ENCODE results near the gene SMAD7. TPM values are rescaled to one million over a fixed set of nuclear protein-coding genes. Genes with fewer than 3 reads are reported as not detected.

SMAD7 gene
- total RNA-seq, 4 donors from 2014 or later = 33.6 to 78.4 (median 47.2) TPM

DNA sequence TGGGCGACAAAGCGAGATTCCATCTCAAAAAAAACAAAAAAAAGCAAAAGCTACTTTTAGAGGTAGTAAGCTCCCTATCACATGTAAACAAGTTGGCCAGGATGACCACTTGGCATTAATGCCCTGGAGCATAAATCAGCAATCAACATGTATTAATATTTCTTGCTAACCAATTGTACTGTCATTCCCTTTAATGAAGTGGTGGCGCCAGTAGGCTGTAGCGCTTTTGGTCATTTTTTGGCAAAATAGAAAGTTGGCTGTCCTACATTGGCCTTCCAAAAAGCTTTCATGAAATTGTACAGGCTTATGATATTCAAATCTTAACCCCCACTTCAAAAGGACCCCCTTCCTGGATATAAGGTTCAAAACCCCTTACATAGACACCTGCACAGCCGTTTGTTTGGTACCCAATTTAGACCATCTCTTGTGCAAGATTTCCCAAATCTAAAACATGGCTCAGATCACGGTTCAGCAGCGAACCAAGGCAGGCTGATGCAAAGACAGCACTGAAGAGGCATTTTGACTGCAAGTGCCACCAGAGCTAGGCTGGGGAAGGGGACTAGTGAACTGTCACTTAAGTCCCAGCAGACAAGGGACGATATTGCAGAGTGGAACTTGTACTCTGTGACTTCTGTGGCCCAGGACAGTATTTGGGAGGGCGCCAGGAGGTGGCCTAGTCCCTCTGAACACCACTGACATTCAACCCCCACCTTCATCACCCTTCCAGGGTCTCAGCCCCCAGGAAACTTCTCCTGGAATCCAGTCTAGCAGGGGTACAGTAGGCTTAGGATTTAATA lies 31.9 kb downstream of the SMAD7 start:
- TF ChIP-seq, protein P1, sequence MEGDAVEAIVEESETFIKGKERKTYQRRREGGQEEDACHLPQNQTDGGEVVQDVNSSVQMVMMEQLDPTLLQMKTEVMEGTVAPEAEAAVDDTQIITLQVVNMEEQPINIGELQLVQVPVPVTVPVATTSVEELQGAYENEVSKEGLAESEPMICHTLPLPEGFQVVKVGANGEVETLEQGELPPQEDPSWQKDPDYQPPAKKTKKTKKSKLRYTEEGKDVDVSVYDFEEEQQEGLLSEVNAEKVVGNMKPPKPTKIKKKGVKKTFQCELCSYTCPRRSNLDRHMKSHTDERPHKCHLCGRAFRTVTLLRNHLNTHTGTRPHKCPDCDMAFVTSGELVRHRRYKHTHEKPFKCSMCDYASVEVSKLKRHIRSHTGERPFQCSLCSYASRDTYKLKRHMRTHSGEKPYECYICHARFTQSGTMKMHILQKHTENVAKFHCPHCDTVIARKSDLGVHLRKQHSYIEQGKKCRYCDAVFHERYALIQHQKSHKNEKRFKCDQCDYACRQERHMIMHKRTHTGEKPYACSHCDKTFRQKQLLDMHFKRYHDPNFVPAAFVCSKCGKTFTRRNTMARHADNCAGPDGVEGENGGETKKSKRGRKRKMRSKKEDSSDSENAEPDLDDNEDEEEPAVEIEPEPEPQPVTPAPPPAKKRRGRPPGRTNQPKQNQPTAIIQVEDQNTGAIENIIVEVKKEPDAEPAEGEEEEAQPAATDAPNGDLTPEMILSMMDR (IDR thresholded peaks at IDR 0.05) = no peak
- DNase-seq (ENCODE audit: low spot score) (no peak), ATAC-seq (ENCODE audit: low FRiP score) (no peak)

DNA sequence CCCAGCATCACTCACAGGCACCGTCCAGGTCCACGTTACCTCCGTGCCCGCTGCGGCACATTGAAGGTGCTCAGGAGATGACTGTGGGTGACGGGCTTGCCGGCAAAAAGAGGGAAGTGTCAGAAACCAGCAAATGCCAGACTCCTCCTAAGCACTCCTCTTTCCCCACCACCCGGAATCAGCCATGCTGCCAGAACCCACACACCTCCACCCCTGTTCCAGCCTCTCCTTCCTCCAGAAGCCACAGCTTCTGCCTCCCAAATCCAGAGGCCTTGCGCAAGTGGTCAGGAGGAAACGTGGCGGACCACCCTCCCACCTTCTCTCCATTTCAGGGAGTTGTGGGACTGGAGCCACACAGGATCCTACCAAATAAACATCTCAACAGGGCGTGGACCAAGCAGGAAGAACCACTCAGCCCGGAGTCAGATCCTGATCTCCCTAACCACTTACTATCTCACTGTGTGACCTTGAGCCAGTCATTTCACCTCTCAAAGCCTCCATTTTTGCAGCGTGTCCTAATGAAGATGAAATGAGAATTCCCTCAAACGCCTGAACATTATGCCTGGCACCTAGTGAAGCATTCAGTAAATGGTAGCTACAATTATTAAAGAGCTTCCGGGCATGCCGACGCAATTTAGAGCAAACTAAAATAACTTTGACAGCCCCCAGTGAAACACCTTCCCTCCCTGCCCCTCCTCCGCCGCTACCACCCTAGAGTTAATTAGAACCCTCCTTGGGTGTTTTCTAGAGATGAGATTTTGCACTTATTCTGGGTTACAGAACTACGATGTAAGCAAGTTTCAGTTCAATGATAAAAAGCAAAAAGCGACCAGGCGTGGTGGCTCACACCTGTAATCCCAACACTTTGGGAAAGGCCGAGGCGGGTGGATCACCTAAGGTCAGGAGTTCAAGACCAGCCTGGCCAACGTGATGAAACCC lies 32.9 kb downstream of the SMAD7 start:
- TF ChIP-seq, protein P1 (IDR thresholded peaks at IDR 0.05) = no peak
- no peak for DNase-seq (ENCODE audit: low spot score)

DNA sequence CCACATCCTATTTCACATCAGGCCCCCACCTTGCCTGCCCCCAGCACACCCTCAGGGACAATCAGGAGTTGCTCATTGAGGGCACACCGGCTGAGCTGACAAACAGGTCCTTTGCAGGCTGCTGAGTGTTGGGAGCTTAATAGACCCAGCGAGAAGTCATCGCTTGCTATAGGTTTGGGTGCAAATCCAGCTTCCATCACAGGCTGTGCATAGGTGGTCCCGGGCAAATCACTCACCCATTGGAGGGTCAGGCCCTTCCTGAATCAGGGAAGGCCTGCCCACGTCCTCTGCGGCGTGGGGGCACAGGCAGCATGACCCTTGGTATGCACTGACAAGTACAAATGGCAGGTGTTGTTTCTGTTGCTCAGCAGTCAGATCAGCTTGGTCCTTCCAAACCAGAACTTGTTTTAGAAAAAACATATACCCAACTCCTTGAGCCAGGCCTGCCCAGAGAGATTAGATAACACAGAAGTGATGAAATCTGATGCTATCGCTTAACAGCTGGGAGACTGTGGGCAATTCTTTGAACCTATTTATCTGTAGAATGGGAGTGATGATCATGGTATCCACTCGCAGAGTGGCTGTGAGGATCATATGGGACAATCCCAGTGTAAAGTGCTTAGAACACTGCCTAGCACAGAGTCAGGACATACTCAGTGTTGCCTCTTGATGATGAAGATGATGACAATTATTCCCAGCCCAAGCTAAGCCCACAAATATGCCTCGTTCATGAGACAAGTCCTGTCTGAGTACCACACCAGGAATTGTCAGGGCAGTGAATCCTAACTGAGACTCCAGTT lies 34.9 kb downstream of the SMAD7 start:
- TF ChIP-seq, protein P1 (IDR thresholded peaks at IDR 0.05) = no peak
- DNase-seq (ENCODE audit: low spot score) (no peak), ATAC-seq (ENCODE audit: low FRiP score) (no peak)

More for the DNA sequence above, 32.9 kb downstream of the SMAD7 start:
- no peak for ATAC-seq (ENCODE audit: low FRiP score)

DNA sequence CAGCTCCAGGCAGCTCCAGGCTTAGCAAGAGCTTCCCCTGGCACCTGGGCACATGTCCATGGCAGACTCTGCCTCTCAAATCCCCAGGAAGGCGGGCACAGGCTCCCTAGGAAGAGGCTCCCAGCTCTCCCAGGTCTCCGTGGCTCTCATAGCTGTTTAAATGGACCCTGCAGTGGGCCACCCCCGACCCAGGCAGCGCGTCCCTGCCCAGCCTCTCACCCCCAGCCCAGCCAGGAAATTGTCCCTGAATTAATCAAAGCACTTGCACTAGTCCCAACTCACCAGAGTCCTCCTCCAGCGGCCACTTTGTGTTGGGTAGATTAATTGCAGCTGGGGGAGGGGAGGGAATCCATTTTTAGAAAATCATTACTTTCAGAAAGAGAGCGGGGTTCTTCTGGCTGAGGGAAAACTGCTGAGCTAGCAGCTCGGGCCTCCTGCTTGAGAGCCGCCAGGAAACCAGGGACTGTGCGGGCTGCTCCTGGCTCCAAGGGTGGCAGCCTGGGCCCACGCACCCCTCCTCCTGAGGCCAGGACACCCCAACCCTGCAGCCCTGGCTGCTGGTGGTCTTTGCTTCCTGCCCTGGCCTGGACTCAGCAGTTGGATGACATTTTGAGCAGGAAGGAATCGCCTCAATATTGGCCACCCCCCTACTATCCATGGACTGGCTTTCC lies 36.0 kb downstream of the SMAD7 start:
- no peak for DNase-seq (ENCODE audit: low spot score)
- TF ChIP-seq, protein P1 (IDR thresholded peaks at IDR 0.05) = no peak
- no peak for ATAC-seq (ENCODE audit: low FRiP score)

DNA sequence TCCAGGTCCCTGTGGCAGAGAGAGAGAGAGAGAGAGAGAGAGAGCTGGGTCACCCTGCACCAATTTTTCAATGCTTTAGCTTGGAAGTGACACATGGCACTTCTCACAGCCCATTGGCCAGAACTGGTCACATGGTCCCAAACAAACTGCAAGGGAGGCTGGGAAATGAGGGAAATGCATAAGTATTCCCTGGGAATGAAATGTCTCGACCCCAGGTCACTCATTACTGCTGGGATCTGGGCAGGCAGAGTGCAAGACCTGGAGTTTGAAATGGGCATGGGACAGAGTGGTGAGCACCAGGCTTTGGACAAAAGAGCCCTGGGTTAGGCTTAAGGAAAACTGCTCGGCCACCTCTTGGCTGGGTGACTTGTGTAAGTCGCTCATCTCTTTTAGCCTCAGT lies 37.0 kb downstream of the SMAD7 start:
- no peak for ATAC-seq (ENCODE audit: low FRiP score)
- no peak for DNase-seq (ENCODE audit: low spot score)
- TF ChIP-seq, protein P1 (IDR thresholded peaks at IDR 0.05) = no peak

DNA sequence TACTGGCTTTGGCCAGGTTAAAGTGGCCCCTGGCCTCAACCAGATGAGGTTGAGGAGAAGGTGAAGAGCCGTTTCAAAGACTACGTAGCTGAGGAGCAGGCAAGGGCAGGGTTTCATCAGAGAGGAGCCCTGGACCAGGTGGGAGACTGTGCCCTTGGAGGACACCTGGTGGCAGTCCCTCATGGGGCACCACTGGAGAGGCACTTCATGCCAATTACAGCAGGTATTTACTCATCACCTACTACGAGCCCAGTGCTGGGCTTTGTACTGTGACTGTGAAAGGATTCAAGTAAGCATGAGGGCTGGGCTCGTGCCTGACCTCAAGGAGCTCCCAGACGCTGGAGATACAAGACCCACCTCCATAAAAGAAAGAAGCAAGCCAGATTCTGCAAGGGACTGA lies 37.6 kb downstream of the SMAD7 start:
- TF ChIP-seq, protein P1 (IDR thresholded peaks at IDR 0.05) = no peak
- ATAC-seq (ENCODE audit: low FRiP score) (no peak), DNase-seq (ENCODE audit: low spot score) (no peak)
